Pons (tissue), 1 donor: Measurements from ENCODE around the gene HTR2B.
"Not testable (repeated sequence)": the region's sequence is repeated elsewhere in the genome, so short reads cannot be mapped to it uniquely, and the experiment has no call there.

Experiments
- DNase-seq: peaks from one replicate; pipeline ENCODE4 v3.0.0-alpha.2; 2016; ENCODE audit warnings: low spot score

Gene HTR2B

GRCh38 chr2:231124838-231125568 is at the start of gene HTR2B:
HTR2B (minus strand) TSS chr2:231125042; CDS start chr2:231123764, 1,278 bp downstream.
- DNase-seq, result peak; percentile 63

GRCh38 chr2:231174211-231174651 is 49.4 kb upstream of the HTR2B start:
- DNase-seq, result no peak

GRCh38 chr2:231172025-231172424 is 47.2 kb upstream of the HTR2B start:
- DNase-seq, result no peak

GRCh38 chr2:231170055-231170454 is 45.2 kb upstream of the HTR2B start:
- DNase-seq, result no peak

- no peak for DNase-seq
Measured at GRCh38 chr2:231169488-231169887, 44.6 kb upstream of the HTR2B start.

- DNase-seq, result no peak
Measured at GRCh38 chr2:231168460-231169139, 43.8 kb upstream of the HTR2B start.

- no peak for DNase-seq
Measured at GRCh38 chr2:231167745-231168459, 43.1 kb upstream of the HTR2B start.

GRCh38 chr2:231163414-231164095 is 38.7 kb upstream of the HTR2B start:
- DNase-seq, result no peak

- DNase-seq, result no peak
Measured at GRCh38 chr2:231163011-231163410, 38.2 kb upstream of the HTR2B start.

- no peak for DNase-seq
Measured at GRCh38 chr2:231161877-231162329, 37.1 kb upstream of the HTR2B start.

GRCh38 chr2:231161252-231161839 is 36.5 kb upstream of the HTR2B start:
- no peak for DNase-seq

GRCh38 chr2:231160701-231161100 is 35.9 kb upstream of the HTR2B start:
- DNase-seq, result no peak

- DNase-seq, result no peak
Measured at GRCh38 chr2:231159306-231159705, 34.5 kb upstream of the HTR2B start.

GRCh38 chr2:231152800-231153557 is 28.1 kb upstream of the HTR2B start:
- DNase-seq, result no peak

GRCh38 chr2:231146665-231147064 is 21.8 kb upstream of the HTR2B start:
- no peak for DNase-seq

GRCh38 chr2:231144896-231145295 is 20.1 kb upstream of the HTR2B start:
- DNase-seq, result no peak

- DNase-seq, result not testable (repeated sequence)
Measured at GRCh38 chr2:231140808-231141207, 16.0 kb upstream of the HTR2B start.

GRCh38 chr2:231139796-231140195 is 15.0 kb upstream of the HTR2B start:
- no peak for DNase-seq

- DNase-seq, result no peak
Measured at GRCh38 chr2:231138699-231139098, 13.9 kb upstream of the HTR2B start.

- DNase-seq, result peak; percentile 73
Measured at GRCh38 chr2:231134910-231135655, 10.2 kb upstream of the HTR2B start.
